ENCODE measurements around the gene L3MBTL2.

The L3MBTL2 gene

DNA sequence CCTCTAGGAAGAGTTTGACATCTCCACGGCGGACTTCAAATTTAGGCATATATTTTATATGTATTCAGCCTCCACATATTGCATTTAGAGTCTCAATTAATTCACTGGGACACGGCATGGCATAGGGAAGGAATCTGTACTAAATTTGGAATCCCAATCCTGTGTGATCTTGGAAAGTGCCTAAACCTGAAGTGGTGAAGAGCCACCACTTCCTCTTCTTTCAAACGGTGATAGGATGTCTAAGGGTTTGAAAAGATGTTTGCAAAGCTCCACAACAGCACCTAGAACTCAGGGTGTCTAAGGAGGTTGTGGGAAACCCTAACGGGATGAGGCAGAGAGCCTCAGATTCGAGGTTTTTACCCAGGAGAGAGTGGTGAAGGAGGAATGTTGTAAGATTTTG lies 1.0 kb upstream of the L3MBTL2 start:
- in situ Hi-C loops (cut with HindIII; ENCODE audit: low sequenced_read_pairs): no loop called here
- TF ChIP-seq, protein P1, sequence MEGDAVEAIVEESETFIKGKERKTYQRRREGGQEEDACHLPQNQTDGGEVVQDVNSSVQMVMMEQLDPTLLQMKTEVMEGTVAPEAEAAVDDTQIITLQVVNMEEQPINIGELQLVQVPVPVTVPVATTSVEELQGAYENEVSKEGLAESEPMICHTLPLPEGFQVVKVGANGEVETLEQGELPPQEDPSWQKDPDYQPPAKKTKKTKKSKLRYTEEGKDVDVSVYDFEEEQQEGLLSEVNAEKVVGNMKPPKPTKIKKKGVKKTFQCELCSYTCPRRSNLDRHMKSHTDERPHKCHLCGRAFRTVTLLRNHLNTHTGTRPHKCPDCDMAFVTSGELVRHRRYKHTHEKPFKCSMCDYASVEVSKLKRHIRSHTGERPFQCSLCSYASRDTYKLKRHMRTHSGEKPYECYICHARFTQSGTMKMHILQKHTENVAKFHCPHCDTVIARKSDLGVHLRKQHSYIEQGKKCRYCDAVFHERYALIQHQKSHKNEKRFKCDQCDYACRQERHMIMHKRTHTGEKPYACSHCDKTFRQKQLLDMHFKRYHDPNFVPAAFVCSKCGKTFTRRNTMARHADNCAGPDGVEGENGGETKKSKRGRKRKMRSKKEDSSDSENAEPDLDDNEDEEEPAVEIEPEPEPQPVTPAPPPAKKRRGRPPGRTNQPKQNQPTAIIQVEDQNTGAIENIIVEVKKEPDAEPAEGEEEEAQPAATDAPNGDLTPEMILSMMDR (IDR thresholded peaks at IDR 0.05; ENCODE audit: low read depth, low read length, missing control alignments): no peak
- no peak for DNase-seq (ENCODE audit: low read depth)
- H3K4me3 ChIP-seq (ENCODE audit: low read depth, low read length): no peak overlapping the region

DNA sequence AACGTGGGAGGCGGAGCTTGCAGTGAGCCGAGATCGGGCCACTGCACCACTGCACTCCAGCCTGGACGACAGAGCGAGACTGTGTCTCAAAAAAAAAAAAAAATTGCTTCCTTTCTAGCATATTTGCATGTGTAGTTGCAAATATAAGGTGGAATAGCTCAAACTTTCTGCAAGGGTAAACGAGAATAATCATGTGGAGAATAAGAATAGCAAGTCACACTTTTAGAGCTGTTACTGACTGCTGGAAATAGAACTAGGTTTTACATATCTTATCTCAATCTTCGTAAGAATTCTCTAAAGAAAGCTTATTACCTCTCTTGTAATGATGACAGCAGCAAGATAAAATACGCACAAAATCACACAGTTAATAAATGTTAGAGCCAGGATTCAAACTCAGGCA lies 1.6 kb downstream of the L3MBTL2 start:
- in situ Hi-C loops (cut with HindIII; ENCODE audit: low sequenced_read_pairs): no loop called here
- DNase-seq (ENCODE audit: low read depth): no peak
- TF ChIP-seq, protein P1 (IDR thresholded peaks at IDR 0.05; ENCODE audit: low read depth, low read length, missing control alignments): no peak
- no peak overlapping the region for H3K4me3 ChIP-seq (ENCODE audit: low read depth, low read length)

DNA sequence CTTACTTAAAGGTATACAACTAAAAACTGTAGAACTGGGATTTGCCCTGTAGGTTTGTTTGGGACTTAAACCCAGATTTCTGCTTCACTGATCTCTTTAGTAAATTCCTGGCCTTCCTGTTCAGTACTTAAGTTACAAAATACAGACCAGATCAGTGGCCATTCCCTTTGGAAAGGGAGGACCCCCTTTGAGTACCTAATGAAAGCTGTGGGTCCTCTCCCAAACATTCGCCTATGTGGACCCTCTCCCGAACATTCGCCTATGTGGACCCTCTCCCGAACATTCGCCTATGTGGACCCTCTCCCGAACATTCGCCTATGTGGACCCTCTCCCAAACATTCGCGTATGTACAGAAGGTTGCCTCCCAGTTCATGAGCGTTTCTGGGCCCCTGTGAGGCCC lies 10.3 kb downstream of the L3MBTL2 start:
- no peak for DNase-seq (ENCODE audit: low read depth)
- in situ Hi-C loops (cut with HindIII; ENCODE audit: low sequenced_read_pairs): no loop called here
- TF ChIP-seq, protein P1 (IDR thresholded peaks at IDR 0.05; ENCODE audit: low read depth, low read length, missing control alignments): no peak
- no peak overlapping the region for H3K4me3 ChIP-seq (ENCODE audit: low read depth, low read length)

DNA sequence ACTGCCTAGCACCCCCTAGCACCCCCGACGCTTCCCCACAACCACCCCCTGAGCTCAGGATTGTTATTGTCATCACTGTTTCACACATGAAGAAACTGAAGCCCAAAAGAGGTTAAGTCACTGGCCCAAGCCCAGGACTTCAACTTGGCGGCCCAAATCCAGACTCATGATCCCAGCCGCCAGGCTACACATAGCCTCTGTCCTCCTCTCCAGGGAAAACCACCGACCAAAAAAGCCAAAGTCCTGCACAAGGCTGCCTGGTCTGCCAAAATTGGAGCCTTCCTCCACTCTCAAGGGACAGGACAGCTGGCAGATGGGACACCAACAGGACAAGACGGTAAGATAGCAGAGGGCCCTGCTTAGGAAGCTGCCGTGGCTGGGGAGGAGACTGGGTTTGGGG lies 10.8 kb downstream of the L3MBTL2 start:
- in situ Hi-C loops (cut with HindIII; ENCODE audit: low sequenced_read_pairs): no loop called here
- H3K4me3 ChIP-seq (ENCODE audit: low read depth, low read length): no peak overlapping the region
- TF ChIP-seq, protein P1 (IDR thresholded peaks at IDR 0.05; ENCODE audit: low read depth, low read length, missing control alignments): no peak
- DNase-seq (ENCODE audit: low read depth): no peak

DNA sequence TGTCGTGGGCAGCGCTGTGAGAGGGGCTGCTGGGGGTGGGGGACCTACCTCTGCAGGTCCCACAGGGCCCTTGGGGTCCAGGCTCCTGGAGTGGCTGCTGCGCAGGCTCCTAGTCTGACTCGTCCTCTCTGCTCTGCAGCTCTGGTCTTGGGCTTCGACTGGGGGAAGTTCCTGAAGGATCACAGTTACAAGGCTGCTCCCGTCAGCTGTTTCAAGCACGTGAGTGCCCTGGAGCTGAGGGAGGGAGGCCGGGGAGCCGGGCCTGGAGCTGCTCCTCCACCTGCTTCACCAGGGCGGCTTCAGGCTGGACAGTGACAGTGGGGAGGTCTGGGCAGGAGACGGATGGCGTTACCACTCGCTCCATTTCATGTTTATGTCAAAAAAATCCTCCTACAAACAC lies 11.9 kb downstream of the L3MBTL2 start:
- no peak for DNase-seq (ENCODE audit: low read depth)
- no peak overlapping the region for H3K4me3 ChIP-seq (ENCODE audit: low read depth, low read length)
- in situ Hi-C loops (cut with HindIII; ENCODE audit: low sequenced_read_pairs): no loop called here
- TF ChIP-seq, protein P1 (IDR thresholded peaks at IDR 0.05; ENCODE audit: low read depth, low read length, missing control alignments): no peak

DNA sequence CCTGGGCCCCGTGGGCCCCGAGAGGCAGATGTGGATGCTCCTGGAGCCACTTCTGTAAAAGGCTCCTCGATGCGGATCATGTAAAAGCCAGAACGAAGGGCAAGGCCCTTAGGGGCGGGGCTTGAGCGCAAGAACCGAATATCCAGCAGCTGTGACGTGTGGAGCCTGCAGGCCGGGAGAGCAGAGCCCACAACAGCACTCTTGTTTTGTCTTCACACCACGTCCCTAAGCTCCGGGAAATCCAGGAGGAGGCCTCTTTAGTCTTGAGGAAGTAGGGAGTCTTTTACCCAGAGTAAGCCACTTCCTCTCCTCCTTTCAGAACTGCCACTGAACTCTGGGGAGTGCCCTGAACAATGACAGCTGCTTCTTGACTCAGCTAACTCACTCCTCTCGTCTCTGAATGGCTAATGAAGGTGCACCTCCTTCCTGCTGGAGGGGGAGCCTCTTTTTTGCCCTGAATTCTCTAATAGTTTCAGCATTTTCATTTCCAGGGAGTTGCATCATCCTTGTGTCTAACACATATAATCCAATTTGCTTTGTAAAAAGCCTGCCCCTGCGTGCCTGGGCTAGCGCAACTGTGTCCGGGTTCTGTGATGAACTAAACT lies 12.5 kb downstream of the L3MBTL2 start:
- in situ Hi-C loops (cut with HindIII; ENCODE audit: low sequenced_read_pairs): no loop called here
- TF ChIP-seq, protein P1 (IDR thresholded peaks at IDR 0.05; ENCODE audit: low read depth, low read length, missing control alignments): no peak
- no peak for DNase-seq (ENCODE audit: low read depth)
- H3K4me3 ChIP-seq (ENCODE audit: low read depth, low read length): no peak overlapping the region

Data from astrocyte of the cerebellum (primary cell).